ENCODE data around the gene IL2RA. TPM values are rescaled to one million over a fixed set of nuclear protein-coding genes. Genes with fewer than 3 reads are reported as not detected.

The IL2RA gene
- total RNA-seq, 1 experiment from 2014 or later = 0.59 TPM

DNA sequence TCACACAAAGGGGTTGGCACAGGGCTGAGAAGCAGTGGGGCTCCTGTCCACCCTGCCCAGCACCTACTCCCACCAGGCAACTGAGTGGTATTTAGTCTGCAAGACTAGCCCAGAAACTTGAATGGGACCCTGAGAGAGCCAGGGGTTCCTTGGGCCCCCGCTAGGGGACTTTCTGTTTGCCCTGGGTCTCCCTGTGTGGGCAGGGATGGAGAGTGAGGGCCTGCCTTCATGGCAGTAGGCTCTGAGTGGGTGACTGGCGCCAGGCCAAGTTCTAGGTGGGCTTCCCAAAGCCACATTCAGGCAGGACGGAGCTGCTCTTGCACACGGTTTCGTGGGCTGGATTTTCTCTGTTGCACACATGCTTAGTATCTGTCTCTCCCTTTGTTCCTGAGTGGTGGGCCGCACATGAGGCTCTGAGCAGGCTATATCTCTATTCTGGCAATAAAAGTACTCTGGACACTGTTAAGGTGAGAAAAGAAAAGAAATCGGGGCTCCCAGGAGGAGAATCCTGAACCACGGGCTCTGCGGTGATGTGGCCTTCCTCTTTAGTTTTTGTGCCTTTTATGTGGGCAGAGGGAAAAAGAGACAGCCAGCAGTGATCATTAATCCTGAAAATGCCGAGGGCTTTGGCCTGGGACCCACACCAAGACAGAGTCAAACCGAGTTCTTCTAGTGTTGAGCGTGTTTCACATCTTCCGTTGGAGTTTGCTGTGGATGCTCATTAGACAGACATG, 26.9 kb downstream of the IL2RA start:
- no peak overlapping the region for H3K4me3 ChIP-seq (replicated peaks in 1 of 2; ENCODE audit: low read depth in 1 of 2, low read length in 2 of 2)
- TF ChIP-seq, protein P1, sequence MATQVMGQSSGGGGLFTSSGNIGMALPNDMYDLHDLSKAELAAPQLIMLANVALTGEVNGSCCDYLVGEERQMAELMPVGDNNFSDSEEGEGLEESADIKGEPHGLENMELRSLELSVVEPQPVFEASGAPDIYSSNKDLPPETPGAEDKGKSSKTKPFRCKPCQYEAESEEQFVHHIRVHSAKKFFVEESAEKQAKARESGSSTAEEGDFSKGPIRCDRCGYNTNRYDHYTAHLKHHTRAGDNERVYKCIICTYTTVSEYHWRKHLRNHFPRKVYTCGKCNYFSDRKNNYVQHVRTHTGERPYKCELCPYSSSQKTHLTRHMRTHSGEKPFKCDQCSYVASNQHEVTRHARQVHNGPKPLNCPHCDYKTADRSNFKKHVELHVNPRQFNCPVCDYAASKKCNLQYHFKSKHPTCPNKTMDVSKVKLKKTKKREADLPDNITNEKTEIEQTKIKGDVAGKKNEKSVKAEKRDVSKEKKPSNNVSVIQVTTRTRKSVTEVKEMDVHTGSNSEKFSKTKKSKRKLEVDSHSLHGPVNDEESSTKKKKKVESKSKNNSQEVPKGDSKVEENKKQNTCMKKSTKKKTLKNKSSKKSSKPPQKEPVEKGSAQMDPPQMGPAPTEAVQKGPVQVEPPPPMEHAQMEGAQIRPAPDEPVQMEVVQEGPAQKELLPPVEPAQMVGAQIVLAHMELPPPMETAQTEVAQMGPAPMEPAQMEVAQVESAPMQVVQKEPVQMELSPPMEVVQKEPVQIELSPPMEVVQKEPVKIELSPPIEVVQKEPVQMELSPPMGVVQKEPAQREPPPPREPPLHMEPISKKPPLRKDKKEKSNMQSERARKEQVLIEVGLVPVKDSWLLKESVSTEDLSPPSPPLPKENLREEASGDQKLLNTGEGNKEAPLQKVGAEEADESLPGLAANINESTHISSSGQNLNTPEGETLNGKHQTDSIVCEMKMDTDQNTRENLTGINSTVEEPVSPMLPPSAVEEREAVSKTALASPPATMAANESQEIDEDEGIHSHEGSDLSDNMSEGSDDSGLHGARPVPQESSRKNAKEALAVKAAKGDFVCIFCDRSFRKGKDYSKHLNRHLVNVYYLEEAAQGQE (IDR thresholded peaks at IDR 0.05; ENCODE audit: low read depth) = no peak
- TF ChIP-seq, protein P2, sequence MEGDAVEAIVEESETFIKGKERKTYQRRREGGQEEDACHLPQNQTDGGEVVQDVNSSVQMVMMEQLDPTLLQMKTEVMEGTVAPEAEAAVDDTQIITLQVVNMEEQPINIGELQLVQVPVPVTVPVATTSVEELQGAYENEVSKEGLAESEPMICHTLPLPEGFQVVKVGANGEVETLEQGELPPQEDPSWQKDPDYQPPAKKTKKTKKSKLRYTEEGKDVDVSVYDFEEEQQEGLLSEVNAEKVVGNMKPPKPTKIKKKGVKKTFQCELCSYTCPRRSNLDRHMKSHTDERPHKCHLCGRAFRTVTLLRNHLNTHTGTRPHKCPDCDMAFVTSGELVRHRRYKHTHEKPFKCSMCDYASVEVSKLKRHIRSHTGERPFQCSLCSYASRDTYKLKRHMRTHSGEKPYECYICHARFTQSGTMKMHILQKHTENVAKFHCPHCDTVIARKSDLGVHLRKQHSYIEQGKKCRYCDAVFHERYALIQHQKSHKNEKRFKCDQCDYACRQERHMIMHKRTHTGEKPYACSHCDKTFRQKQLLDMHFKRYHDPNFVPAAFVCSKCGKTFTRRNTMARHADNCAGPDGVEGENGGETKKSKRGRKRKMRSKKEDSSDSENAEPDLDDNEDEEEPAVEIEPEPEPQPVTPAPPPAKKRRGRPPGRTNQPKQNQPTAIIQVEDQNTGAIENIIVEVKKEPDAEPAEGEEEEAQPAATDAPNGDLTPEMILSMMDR (IDR thresholded peaks at IDR 0.05 in 2 of 3, conservative IDR thresholded peaks at IDR 0.05 in 1 of 3; ENCODE audit: borderline replicate concordance in 1 of 3, insufficient read depth in 1 of 3, low read depth in 2 of 3, low read length in 2 of 3) = no peak
- TF ChIP-seq POLR2A (IDR thresholded peaks at IDR 0.05; ENCODE audit: borderline replicate concordance, extremely low read depth, insufficient read depth, insufficient read length) (no peak), FOSL1 (IDR thresholded peaks at IDR 0.05; ENCODE audit: low read depth) (no peak), SIN3A (IDR thresholded peaks at IDR 0.05; ENCODE audit: low read depth) (no peak)
- intact Hi-C loops (cut with micrococcal nuclease) = no loop called here
- H2AFZ ChIP-seq (ENCODE audit: low read depth, low read length, poor library complexity, severe bottlenecking) = no peak overlapping the region
- H4K20me1 ChIP-seq (ENCODE audit: insufficient read depth) = no peaks in the 10 kb centered on the region
- no peak overlapping the region for H3K4me2 ChIP-seq (ENCODE audit: low read length)
- H3K9me3 ChIP-seq (ENCODE audit: control insufficient read depth in 1 of 2, insufficient read depth in 1 of 2, low read depth in 1 of 2, low read length in 2 of 2) = peaks cover 8% of the 10 kb centered on the region in 2 experiments; a peak in 3 of 4 replicates
- ATAC-seq (no peak), DNase-seq (ENCODE audit: low read depth, low spot score) (no peak)
- no peak overlapping the region for H3K9ac ChIP-seq (ENCODE audit: low read length)
- H3K9me2 ChIP-seq (ENCODE audit: insufficient read depth) = no peaks in the 10 kb centered on the region
- no TSS peak for BruUV-seq (replicated peaks)
- no peaks in the 10 kb centered on the region for H3K79me2 ChIP-seq (ENCODE audit: insufficient read depth, low read length)
- no peaks in the 10 kb centered on the region for H3K4me1 ChIP-seq (ENCODE audit: control insufficient read depth in 1 of 2, insufficient read depth in 2 of 2, low read length in 2 of 2)
- RAD21 ChIA-PET (ENCODE audit: low non-redundant PET in 1 of 2, low total read pairs in 2 of 2, uncharacterized antibody in 2 of 2, unreplicated experiment in 2 of 2) = no interaction called here
- H3K27me3 ChIP-seq (ENCODE audit: insufficient read depth, low read length) = peaks cover 3% of the 10 kb centered on the region; the same call in 1 of the 2 replicates
- no peaks in the 10 kb centered on the region for H3K36me3 ChIP-seq (ENCODE audit: control insufficient read depth in 1 of 2, insufficient read depth in 2 of 2, low read length in 2 of 2)
- CTCF ChIA-PET = no interaction called here
- POLR2A ChIA-PET = no interaction called here
- H3K27ac ChIP-seq (ENCODE audit: low read depth, low read length) = no peak overlapping the region

Measured in HCT116 (cell line).